Right kidney (tissue), 1 donor: ENCODE data around the gene ITSN1.
"Not testable (repeated sequence)": the region's sequence is repeated elsewhere in the genome, so short reads cannot be mapped to it uniquely, and the experiment has no call there.

Experiments used
- DNase-seq: peaks from one replicate; pipeline ENCODE4 v3.0.0-alpha.2; 2016

Gene ITSN1

GRCh38 chr21:33865996-33866575 is 223.8 kb downstream of the ITSN1 start:
- no peak for DNase-seq

GRCh38 chr21:33866826-33867225 is 224.5 kb downstream of the ITSN1 start:
- DNase-seq, result no peak

- not testable (repeated sequence) for DNase-seq
Observed at GRCh38 chr21:33867868-33868267, 225.6 kb downstream of the ITSN1 start.

- DNase-seq, result no peak
Observed at GRCh38 chr21:33869873-33870272, 227.6 kb downstream of the ITSN1 start.

- no peak for DNase-seq
Observed at GRCh38 chr21:33870768-33871167, 228.5 kb downstream of the ITSN1 start.

- DNase-seq, result no peak
Observed at GRCh38 chr21:33871171-33871570, 228.9 kb downstream of the ITSN1 start.

GRCh38 chr21:33872881-33873515 is 230.7 kb downstream of the ITSN1 start:
- DNase-seq, result no peak

GRCh38 chr21:33874161-33874560 is 231.9 kb downstream of the ITSN1 start:
- DNase-seq, result no peak

- no peak for DNase-seq
Observed at GRCh38 chr21:33875026-33875695, 232.9 kb downstream of the ITSN1 start.

GRCh38 chr21:33878824-33879223 is 236.5 kb downstream of the ITSN1 start:
- no peak for DNase-seq

- DNase-seq, result no peak
Observed at GRCh38 chr21:33880626-33881025, 238.3 kb downstream of the ITSN1 start.

GRCh38 chr21:33881689-33882440 is 239.6 kb downstream of the ITSN1 start:
- no peak for DNase-seq

- no peak for DNase-seq
Observed at GRCh38 chr21:33883118-33883517, 240.8 kb downstream of the ITSN1 start.

- no peak for DNase-seq
Observed at GRCh38 chr21:33884376-33885171, 242.3 kb downstream of the ITSN1 start.

- DNase-seq, result no peak
Observed at GRCh38 chr21:33885172-33885514, 242.8 kb downstream of the ITSN1 start.

GRCh38 chr21:33886321-33886720 is 244.0 kb downstream of the ITSN1 start:
- DNase-seq, result no peak

- DNase-seq, result no peak
Observed at GRCh38 chr21:33890187-33890586, 247.9 kb downstream of the ITSN1 start.

GRCh38 chr21:33892853-33893252 is 250.6 kb downstream of the ITSN1 start:
- no peak for DNase-seq

GRCh38 chr21:33893917-33894316 is 251.6 kb downstream of the ITSN1 start:
- no peak for DNase-seq

- DNase-seq, result peak; percentile 72
Observed at GRCh38 chr21:33894736-33895288, 252.5 kb downstream of the ITSN1 start.

- DNase-seq, result no peak
Observed at GRCh38 chr21:33895356-33895755, 253.1 kb downstream of the ITSN1 start.

- DNase-seq, result no peak
Observed at GRCh38 chr21:33896691-33897090, 254.4 kb downstream of the ITSN1 start.
